ENCODE data around the gene RNF113B. TPM values are rescaled to one million over a fixed set of nuclear protein-coding genes. Genes with fewer than 3 reads are reported as not detected.
A peak's percentile ranks its signal among the peaks of the same experiment; 100 is the strongest.

The RNF113B gene
- total RNA-seq, 1 experiment from 2014 or later = not detected

- TF ChIP-seq CTCF (IDR thresholded peaks at IDR 0.05; ENCODE audit: insufficient read depth in 1 of 2, low read depth in 1 of 2, low read length in 1 of 2, severe bottlenecking in 1 of 2, unreplicated experiment in 1 of 2) = no peak
- peaks cover 6% of the 10 kb centered on the region for H3K4me1 Mint-ChIP-seq (ENCODE audit: low read depth, unreplicated experiment)
- H3K27ac Mint-ChIP-seq (ENCODE audit: unreplicated experiment) = no peak overlapping the region
- H3K9me3 Mint-ChIP-seq (ENCODE audit: unreplicated experiment) = no peaks in the 10 kb centered on the region
- POLR2A ChIA-PET = no interaction called here
- peaks cover 36% of the 10 kb centered on the region for H3K36me3 Mint-ChIP-seq (ENCODE audit: insufficient read depth, unreplicated experiment)
- intact Hi-C loops (cut with micrococcal nuclease; ENCODE audit: unreplicated experiment) = no loop called here
- Histone ChIP-seq H3K4me1 (no peaks in the 10 kb centered on the region), H3K27me3 (replicated peaks; ENCODE audit: control insufficient read depth, insufficient read depth, low read length) (no peaks in the 10 kb centered on the region), H3K9me3 (no peaks in the 10 kb centered on the region), H3K4me3 (ENCODE audit: low read depth, low read length) (no peak overlapping the region), H3K36me3 (ENCODE audit: control insufficient read depth, insufficient read depth, low read length) (no peaks in the 10 kb centered on the region)
- BruUV-seq (replicated peaks) = no TSS peak
- H3K27me3 Mint-ChIP-seq (ENCODE audit: insufficient read depth, unreplicated experiment) = no peaks in the 10 kb centered on the region
- no peak for DNase-seq
- CTCF ChIA-PET = no interaction called here
- no peak overlapping the region for H3K4me3 Mint-ChIP-seq (ENCODE audit: unreplicated experiment)
Measured at GRCh38 chr13:98190889-98191444, 13.9 kb upstream of the RNF113B start.

- Histone ChIP-seq H3K27me3 (replicated peaks; ENCODE audit: control insufficient read depth, insufficient read depth, low read length) (no peaks in the 10 kb centered on the region), H3K9me3 (no peaks in the 10 kb centered on the region), H3K4me3 (ENCODE audit: low read depth, low read length) (no peak overlapping the region), H3K4me1 (no peaks in the 10 kb centered on the region), H3K36me3 (ENCODE audit: control insufficient read depth, insufficient read depth, low read length) (no peaks in the 10 kb centered on the region)
- Mint-ChIP-seq H3K27me3 (ENCODE audit: insufficient read depth, unreplicated experiment) (no peaks in the 10 kb centered on the region), H3K27ac (ENCODE audit: unreplicated experiment) (no peak overlapping the region), H3K4me3 (ENCODE audit: unreplicated experiment) (no peak overlapping the region), H3K9me3 (ENCODE audit: unreplicated experiment) (no peaks in the 10 kb centered on the region), H3K4me1 (ENCODE audit: low read depth, unreplicated experiment) (peaks cover 6% of the 10 kb centered on the region), H3K36me3 (ENCODE audit: insufficient read depth, unreplicated experiment) (peaks cover 29% of the 10 kb centered on the region)
- DNase-seq = no peak
- ChIA-PET CTCF (interaction anchor here (0.7 kb wide), 1 partner anchor 36 kb away, joined by 4 read pairs; no protein-coding TSS in a partner anchor), POLR2A (no interaction called here)
- intact Hi-C loops (cut with micrococcal nuclease; ENCODE audit: unreplicated experiment) = no loop called here
- BruUV-seq (replicated peaks) = no TSS peak
- no peak for TF ChIP-seq CTCF (IDR thresholded peaks at IDR 0.05; ENCODE audit: insufficient read depth in 1 of 2, low read depth in 1 of 2, low read length in 1 of 2, severe bottlenecking in 1 of 2, unreplicated experiment in 1 of 2)
Measured at GRCh38 chr13:98189841-98190505, 12.9 kb upstream of the RNF113B start.

GRCh38 chr13:98188544-98189166 lies 11.6 kb upstream of the RNF113B start:
- no peaks in the 10 kb centered on the region for H3K9me3 ChIP-seq
- no peaks in the 10 kb centered on the region for H3K27me3 ChIP-seq (replicated peaks; ENCODE audit: control insufficient read depth, insufficient read depth, low read length)
- no peak for TF ChIP-seq CTCF (IDR thresholded peaks at IDR 0.05; ENCODE audit: insufficient read depth in 1 of 2, low read depth in 1 of 2, low read length in 1 of 2, severe bottlenecking in 1 of 2, unreplicated experiment in 1 of 2)
- Mint-ChIP-seq H3K9me3 (ENCODE audit: unreplicated experiment) (no peaks in the 10 kb centered on the region), H3K36me3 (ENCODE audit: insufficient read depth, unreplicated experiment) (peaks cover 24% of the 10 kb centered on the region), H3K4me1 (ENCODE audit: low read depth, unreplicated experiment) (peaks cover 6% of the 10 kb centered on the region), H3K4me3 (ENCODE audit: unreplicated experiment) (no peak overlapping the region), H3K27ac (ENCODE audit: unreplicated experiment) (peak overlapping the region; percentile 12), H3K27me3 (ENCODE audit: insufficient read depth, unreplicated experiment) (no peaks in the 10 kb centered on the region)
- CTCF ChIA-PET = no interaction called here
- no TSS peak for BruUV-seq (replicated peaks)
- POLR2A ChIA-PET = no interaction called here
- no peaks in the 10 kb centered on the region for H3K36me3 ChIP-seq (ENCODE audit: control insufficient read depth, insufficient read depth, low read length)
- intact Hi-C loops (cut with micrococcal nuclease; ENCODE audit: unreplicated experiment) = no loop called here
- no peaks in the 10 kb centered on the region for H3K4me1 ChIP-seq
- no peak overlapping the region for H3K4me3 ChIP-seq (ENCODE audit: low read depth, low read length)
- no peak for DNase-seq
